HG02870 (cell line): Measurements from ENCODE around the gene TNIP1.
A peak's percentile ranks its signal among the peaks of the same experiment; 100 is the strongest.

Experiments
- ATAC-seq: cut with Tn5 transposase; IDR thresholded peaks from one replicate; pipeline ENCODE4 v1.9.1; 2021; ENCODE audit warnings: mild to moderate bottlenecking, moderate library complexity; ENCODE audit not compliant: unreplicated experiment

Gene TNIP1

GRCh38 chr5:151067632-151068432, 13.0 kb downstream of the TNIP1 start:
- peak; percentile 9 for ATAC-seq

- no peak for ATAC-seq
These were observed 13.9 kb downstream of the TNIP1 start for GRCh38 chr5:151066920-151067319.

DNA sequence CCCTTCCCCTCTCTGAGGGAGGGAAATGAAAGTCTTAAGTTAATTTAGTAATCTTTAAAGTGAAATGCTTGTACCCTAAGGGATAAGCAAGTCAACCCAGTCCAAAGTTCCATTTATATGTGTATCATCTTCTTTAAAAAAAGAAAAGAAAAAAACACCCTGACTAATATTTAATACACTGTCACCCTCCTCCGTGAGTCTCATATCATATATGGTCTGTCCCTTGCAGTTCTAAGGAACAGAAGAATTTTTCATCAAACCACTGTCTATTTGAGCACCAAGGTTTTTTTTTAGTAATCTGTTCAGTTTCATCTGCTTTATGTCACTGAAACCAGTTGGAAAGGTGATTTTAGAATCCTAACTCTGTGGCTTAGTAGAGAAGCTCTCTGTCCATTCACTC, 15.2 kb downstream of the TNIP1 start:
- ATAC-seq = no peak

- ATAC-seq = no peak
These were observed 15.8 kb downstream of the TNIP1 start for GRCh38 chr5:151064916-151065499.

GRCh38 chr5:151063142-151063989, 17.5 kb downstream of the TNIP1 start:
- ATAC-seq = no peak

GRCh38 chr5:151062405-151063141, 18.3 kb downstream of the TNIP1 start:
- no peak for ATAC-seq

GRCh38 chr5:151060742-151061141, 20.1 kb downstream of the TNIP1 start:
- ATAC-seq = no peak

DNA sequence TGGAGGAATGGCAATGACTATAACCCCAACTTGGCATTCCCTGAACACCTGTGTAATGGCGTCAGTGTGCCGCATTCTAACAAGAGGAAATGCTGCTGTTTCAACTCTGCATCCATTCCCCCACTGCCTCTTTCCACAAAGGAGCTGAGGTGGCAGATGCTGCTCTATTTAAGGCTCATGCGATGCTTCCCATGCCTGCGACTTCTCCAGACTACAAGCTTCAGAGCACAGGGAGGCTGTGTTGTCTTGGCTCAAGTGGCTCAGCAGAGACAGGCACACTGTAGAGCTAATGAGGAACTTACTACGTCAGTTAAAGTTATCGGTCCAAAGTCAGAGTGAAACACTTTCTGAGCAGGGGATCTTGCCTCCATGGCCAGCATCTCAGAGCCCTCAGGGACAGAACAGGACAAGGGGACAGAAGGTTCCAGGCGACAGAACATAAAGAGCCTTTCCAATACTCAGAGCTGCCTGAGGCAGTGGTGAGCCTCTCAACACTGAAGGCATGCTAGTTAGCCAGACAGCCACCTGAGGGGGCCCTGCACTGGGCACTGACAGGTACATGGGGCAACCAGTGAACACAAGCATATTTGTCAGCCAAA, 21.8 kb downstream of the TNIP1 start:
- ATAC-seq = no peak

- ATAC-seq = no peak
These were observed 22.5 kb downstream of the TNIP1 start for GRCh38 chr5:151058301-151058700.

DNA sequence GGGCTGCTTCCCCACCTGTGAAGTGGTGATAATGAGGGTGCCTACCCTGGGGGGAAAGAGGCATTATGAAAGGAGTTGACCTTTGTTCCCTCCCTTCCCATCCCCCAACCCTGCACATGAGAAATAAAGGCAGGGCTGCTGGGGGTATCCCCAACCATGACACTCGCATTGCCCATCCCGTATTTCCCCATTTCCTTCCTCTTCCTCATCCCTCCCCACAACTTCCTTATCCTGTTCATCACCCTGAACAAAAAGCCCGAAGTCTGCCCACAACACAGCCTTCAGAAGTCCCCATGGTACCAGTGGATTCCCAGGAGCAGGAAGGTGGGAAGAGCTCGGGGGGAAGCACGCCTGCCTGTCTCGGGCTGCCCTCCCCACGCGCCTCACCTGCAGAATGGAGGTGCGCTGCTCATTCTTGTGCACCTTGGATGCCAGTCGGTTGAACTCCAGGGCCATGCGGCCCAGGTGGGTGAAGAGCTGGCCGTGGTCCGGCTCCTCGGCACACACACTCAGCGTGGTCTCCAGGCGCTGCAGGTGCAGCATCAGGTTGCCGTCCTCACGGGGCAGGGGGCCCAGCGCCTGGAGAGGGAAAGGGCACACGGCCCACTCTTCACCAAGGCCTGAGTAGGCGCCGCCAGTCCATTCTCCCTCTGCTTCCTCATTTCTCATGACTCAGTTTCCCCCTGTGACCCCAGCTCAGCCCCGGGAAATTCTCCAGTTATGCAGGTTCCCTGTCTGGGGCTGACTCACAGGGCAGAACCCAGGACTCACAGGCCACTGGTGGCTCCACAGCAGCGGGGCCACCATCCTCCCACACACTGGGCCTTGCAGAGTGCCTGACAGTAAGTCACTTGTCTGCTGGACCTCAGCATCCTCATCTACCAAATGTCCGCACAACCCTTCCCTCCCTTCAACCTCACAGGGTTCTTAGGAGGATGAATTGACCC, 24.2 kb downstream of the TNIP1 start:
- no peak for ATAC-seq

DNA sequence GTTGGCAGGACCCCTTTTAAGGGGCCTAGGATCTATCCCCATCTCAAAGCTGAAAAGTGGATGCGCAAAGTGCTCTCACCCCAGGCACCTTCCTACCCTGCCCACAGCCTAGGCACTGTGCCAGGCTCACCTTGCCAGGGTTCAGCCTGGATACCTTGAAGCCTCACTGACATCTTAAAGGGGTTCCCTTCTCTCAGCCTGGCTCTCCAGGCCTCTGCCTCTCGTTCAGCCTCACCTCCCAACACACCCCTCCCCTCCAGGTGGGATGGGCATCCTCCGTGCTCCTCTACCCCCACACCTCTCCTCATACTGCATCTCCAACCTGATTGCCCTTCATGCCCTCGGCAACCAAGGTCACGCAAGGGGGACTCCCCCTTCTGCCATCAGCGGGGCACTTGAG, 25.5 kb downstream of the TNIP1 start:
- no peak for ATAC-seq

GRCh38 chr5:151054709-151055108, 26.1 kb downstream of the TNIP1 start:
- no peak for ATAC-seq

DNA sequence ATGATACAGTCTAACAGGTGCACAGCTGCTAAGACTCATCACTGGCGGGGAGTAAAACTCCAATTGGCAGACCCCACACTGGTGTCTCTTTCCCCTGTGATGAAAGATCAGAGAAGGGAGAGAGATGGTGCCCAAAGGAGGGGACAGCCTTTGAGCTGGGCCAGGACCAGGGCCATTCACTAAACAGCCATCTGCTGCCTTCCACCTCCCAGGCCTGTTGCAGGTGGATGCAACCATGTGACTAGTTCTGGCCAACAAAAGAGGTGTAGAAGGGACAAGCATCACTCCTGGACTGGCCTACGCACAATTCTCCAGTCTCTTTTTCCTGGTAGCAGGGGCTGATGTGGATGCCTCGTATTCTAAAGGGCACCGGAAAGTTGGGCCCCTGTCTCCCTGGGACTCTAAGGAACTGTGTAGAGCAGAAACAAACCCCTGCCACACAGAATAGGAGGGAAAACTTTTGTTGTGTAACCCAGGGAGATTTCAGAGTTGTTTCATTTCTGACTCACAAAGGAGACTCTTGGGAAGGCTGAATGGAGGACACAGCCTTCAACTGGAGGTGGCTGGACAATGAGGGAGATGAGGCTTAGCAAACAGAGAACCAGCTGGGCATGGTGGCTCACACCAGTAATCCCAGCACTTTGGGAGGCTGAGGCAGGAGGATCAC, 26.9 kb downstream of the TNIP1 start:
- no peak for ATAC-seq

DNA sequence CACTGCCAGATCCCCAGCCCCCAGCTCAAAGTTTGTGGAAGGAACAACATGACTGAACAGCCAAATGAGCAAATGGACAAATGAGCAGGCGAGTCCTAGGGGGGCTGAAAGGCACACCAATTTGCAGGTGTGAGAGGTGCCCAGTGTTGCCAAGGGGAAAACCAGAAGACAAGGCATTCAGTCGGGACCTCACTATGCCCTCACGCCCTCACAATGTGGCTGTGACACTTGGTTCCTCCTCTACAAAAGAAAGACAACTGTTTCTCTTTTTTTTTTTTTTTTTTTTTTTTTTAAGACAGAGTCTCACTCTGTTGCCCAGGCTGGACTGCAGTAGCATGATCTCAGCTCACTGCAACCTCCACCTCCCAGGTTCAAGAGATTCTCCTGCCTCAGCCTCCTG, 28.0 kb downstream of the TNIP1 start:
- ATAC-seq = no peak

DNA sequence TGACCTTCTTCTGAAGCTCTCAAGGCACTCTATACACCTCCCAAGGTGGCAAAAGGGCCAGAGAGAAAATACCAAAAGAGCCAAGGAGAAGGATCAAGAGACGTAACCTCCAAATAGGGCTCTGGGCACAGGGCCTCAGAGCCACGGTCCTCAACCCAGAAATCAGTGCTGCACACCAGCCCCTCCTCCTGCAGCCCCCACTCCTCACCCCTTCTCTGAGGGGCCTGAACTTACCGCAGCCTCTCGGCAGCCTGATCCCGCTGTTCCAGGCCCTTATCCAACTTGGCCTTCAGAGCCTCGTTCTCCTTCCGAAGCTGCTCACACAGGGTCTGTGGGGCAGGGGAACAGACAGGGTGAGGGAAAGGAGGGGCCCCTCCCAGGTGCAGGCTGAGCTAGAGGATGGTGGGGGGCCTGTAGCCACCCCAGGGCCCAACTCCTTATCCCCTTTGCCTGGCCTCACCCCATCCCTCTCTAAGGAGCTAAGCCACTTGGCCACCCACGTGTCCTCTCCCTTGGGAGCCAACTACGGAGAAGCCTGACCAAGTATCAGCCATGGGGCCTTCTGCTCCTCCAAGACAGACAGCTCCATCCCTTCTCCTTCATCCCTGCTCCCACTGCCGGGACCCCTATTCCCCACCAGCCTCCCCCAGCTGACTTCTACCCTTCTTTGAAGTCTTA, 28.8 kb downstream of the TNIP1 start:
- no peak for ATAC-seq

DNA sequence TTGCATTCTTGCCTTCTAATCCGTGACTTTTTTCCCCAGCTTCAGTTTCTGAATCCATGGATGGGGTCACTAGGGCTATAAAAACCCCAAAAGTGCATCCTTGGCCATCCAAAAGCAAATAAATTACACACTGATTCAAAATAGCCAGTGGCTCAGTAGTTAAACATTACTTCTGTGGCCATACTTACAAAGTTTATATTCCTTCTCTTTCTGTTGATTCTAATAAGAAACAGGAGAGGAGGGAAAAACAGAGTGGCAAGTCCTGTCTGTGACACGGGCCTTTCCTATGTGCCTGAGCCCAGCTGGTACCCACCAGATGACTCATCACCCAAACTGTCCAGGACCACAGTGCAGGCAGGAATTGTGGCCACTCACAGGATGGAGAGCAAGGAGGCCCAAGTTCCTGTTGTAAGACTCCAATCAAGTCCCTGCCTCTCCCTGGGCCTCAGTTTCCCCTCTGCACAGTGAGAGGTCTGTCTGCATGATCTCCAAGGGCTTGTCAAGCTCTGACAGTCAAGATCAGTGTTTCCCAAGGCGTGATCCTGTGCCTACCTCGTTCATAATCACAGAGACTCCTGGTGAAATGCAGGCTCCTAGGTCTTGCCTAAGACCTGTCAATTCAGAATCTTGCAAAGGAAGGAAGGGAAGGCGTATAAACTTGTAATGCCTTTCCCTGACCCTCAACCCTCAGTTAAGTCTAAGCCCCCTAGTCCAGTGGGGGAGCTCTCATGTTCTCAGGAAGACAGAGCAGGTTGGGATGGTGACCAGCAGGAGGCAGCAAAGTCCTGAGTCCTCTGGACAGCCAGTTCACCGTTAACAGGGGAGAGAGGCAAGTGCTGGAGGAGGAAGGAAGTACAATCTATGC, 29.5 kb downstream of the TNIP1 start:
- peak; percentile 68 for ATAC-seq

GRCh38 chr5:151048526-151048925, 32.3 kb downstream of the TNIP1 start:
- no peak for ATAC-seq
